ENCODE measurements around the gene BHLHE40. TPM values are rescaled to one million over a fixed set of nuclear protein-coding genes. Genes with fewer than 3 reads are reported as not detected.

Gene BHLHE40
- polyA plus RNA-seq, 4 donors = 21.8 to 32.5 (median 26.5) TPM

- no peak for DNase-seq (ENCODE audit: low read depth in 4 of 4, low spot score in 2 of 4)
Measured at GRCh38 chr3:4996771-4997291, 17.6 kb downstream of the BHLHE40 start.

GRCh38 chr3:4997946-4998345 is 18.7 kb downstream of the BHLHE40 start:
- DNase-seq (ENCODE audit: low read depth in 4 of 4, low spot score in 2 of 4) = no peak

GRCh38 chr3:4999531-5000184 is 20.4 kb downstream of the BHLHE40 start:
- DNase-seq (ENCODE audit: low read depth in 4 of 4, low spot score in 2 of 4) = no peak

GRCh38 chr3:5001135-5001534 is 21.9 kb downstream of the BHLHE40 start:
- no peak for DNase-seq (ENCODE audit: low read depth in 4 of 4, low spot score in 2 of 4)

GRCh38 chr3:5001805-5002173 is 22.6 kb downstream of the BHLHE40 start:
- no peak for DNase-seq (ENCODE audit: low read depth in 4 of 4, low spot score in 2 of 4)

GRCh38 chr3:5002174-5002870 is 23.1 kb downstream of the BHLHE40 start:
- DNase-seq (ENCODE audit: low read depth in 4 of 4, low spot score in 2 of 4) = no peak

- DNase-seq (ENCODE audit: low read depth in 4 of 4, low spot score in 2 of 4) = no peak
Measured at GRCh38 chr3:5002871-5003247, 23.6 kb downstream of the BHLHE40 start.

GRCh38 chr3:5004319-5005152 is 25.3 kb downstream of the BHLHE40 start:
- no peak for DNase-seq (ENCODE audit: low read depth in 4 of 4, low spot score in 2 of 4)

GRCh38 chr3:5005367-5005766 is 26.1 kb downstream of the BHLHE40 start:
- no peak for DNase-seq (ENCODE audit: low read depth in 4 of 4, low spot score in 2 of 4)

- DNase-seq (ENCODE audit: low read depth in 4 of 4, low spot score in 2 of 4) = no peak
Measured at GRCh38 chr3:5006755-5007202, 27.5 kb downstream of the BHLHE40 start.

- no peak for DNase-seq (ENCODE audit: low read depth in 4 of 4, low spot score in 2 of 4)
Measured at GRCh38 chr3:5007873-5008272, 28.6 kb downstream of the BHLHE40 start.

- DNase-seq (ENCODE audit: low read depth in 4 of 4, low spot score in 2 of 4) = no peak
Measured at GRCh38 chr3:5009506-5010109, 30.4 kb downstream of the BHLHE40 start.

- no peak for DNase-seq (ENCODE audit: low read depth in 4 of 4, low spot score in 2 of 4)
Measured at GRCh38 chr3:5010140-5010539, 30.9 kb downstream of the BHLHE40 start.

GRCh38 chr3:5010706-5011554 is 31.7 kb downstream of the BHLHE40 start:
- DNase-seq (ENCODE audit: low read depth in 4 of 4, low spot score in 2 of 4) = no peak

- no peak for DNase-seq (ENCODE audit: low read depth in 4 of 4, low spot score in 2 of 4)
Measured at GRCh38 chr3:5011555-5012256, 32.5 kb downstream of the BHLHE40 start.

- no peak for DNase-seq (ENCODE audit: low read depth in 4 of 4, low spot score in 2 of 4)
Measured at GRCh38 chr3:5012367-5012766, 33.1 kb downstream of the BHLHE40 start.

- DNase-seq (ENCODE audit: low read depth in 4 of 4, low spot score in 2 of 4) = no peak
Measured at GRCh38 chr3:5013021-5013906, 34.0 kb downstream of the BHLHE40 start.

GRCh38 chr3:5014391-5014790 is 35.2 kb downstream of the BHLHE40 start:
- no peak for DNase-seq (ENCODE audit: low read depth in 4 of 4, low spot score in 2 of 4)
